Astrocyte (in vitro differentiated cells and primary cell): ENCODE results near the gene C1orf174.

Experiments
- EZH2 ChIP-seq: IDR thresholded peaks from 2 replicates; pipeline ENCODE4 v1.6.1; 2012; ENCODE audit warnings: mild to moderate bottlenecking, low read length, inconsistent platforms; ENCODE audit not compliant: insufficient read depth
- TF ChIP-seq, protein P1 (sequence below): IDR thresholded peaks from 2 replicates; pipeline ENCODE4 v1.5.1; 2011; ENCODE audit warnings: low read depth, mild to moderate bottlenecking, inconsistent platforms, low read length, moderate library complexity; ENCODE audit not compliant: insufficient read depth

DNA sequence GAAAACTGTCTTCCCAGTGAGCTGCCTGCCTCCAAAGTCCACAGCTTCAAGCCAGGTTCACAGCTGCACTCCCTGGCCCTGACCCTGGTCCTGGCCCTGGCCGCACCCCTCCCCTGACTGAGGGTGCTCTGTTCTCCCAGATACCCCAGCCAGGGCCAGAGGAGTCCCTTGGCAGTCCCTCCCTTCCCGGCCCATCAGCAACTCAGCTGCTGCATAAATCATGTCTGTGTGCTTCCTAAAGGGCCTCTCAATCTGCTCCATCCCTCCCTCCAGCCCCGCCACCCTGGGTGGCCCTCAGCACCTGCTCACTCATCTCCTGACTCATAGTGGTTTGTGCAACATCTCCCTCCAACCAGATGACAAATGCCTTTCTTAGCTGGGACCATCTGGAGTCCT, 24.8 kb upstream of the C1orf174 start:
- TF ChIP-seq, protein P1, sequence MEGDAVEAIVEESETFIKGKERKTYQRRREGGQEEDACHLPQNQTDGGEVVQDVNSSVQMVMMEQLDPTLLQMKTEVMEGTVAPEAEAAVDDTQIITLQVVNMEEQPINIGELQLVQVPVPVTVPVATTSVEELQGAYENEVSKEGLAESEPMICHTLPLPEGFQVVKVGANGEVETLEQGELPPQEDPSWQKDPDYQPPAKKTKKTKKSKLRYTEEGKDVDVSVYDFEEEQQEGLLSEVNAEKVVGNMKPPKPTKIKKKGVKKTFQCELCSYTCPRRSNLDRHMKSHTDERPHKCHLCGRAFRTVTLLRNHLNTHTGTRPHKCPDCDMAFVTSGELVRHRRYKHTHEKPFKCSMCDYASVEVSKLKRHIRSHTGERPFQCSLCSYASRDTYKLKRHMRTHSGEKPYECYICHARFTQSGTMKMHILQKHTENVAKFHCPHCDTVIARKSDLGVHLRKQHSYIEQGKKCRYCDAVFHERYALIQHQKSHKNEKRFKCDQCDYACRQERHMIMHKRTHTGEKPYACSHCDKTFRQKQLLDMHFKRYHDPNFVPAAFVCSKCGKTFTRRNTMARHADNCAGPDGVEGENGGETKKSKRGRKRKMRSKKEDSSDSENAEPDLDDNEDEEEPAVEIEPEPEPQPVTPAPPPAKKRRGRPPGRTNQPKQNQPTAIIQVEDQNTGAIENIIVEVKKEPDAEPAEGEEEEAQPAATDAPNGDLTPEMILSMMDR: no peak
- no peak for TF ChIP-seq EZH2
